HG03159 (cell line): ENCODE results near the gene SLC2A13.
"Not testable (repeated sequence)": the region's sequence is repeated elsewhere in the genome, so short reads cannot be mapped to it uniquely, and the experiment has no call there.

Experiments used
- ATAC-seq: cut with Tn5 transposase; IDR thresholded peaks from one replicate; pipeline ENCODE4 v1.9.1; 2021; ENCODE audit warnings: mild to moderate bottlenecking, moderate library complexity; ENCODE audit not compliant: unreplicated experiment

Gene SLC2A13

DNA sequence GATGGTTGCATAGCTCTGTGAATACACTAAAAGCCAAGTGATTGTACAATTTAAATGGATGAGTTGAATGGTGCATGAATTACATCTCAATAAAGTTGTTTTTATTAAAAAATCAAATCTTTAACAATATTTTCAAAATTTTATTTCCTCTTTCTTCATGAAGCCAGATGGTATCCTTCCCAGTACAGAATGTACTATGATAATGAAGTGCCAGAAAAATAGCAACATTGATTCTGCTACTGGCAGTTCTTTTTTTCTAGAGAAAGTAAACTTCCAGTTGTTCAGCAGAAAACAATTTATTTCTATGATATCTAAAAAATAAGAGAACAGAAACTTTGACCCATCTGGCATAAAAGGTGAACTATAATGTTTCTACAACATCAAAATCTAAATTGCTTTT, 61.5 kb downstream of the SLC2A13 start:
- ATAC-seq, result no peak

DNA sequence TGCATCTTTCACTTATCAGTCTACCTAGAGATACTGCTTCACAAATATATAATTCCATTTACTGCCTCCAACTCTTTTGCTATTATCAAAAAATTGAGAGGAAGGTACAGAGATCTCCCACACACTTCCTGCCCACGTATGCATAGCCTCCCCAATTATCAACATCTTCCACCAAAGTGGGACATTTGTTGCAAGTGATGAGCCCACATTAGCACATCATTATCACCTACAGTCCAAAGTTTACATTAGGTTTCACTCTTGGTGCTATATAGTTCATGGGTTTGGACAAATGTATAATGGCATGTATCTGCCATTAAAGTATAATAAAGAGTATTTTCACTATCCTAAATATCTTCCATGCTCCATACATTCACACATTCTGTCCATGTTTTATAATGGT, 66.3 kb downstream of the SLC2A13 start:
- ATAC-seq, result no peak

DNA sequence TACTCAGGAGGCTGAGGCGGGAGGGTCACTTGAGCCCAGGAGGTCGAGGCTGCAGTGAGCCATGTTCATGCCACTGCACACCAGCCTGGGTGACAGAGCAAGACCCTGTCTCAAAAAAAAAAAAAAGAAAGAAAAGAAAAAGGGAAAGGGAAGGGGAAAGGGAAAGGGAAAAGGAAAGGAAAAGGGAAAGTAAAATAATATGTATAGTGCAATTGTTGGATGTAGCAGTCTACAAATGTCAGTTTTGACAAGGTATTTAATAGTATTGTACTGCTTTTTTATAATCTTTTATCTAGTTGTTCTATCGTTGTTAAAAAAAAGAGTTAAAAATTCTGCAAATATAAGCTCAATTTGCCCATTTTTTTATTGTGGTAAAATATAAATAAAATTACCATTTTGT, 67.3 kb downstream of the SLC2A13 start:
- ATAC-seq, result no peak

DNA sequence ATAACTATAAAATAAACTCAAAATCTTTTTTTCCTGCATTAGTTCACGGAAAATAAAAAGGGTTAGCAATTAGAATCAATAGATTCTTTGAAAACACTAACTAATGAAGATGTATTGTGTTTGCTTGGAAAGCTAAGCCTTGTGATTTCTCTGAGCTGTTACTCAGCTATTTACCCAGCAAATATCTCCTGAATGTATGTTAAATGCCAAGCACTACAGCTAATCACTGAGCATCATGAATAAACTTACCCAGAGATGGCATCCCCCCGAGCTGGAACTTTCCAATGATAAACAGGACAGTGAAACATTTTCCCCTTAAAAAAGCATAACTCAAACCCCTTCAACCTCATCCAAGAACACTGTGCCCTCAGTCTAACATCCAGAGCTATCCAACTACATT, 71.2 kb downstream of the SLC2A13 start:
- ATAC-seq, result no peak

DNA sequence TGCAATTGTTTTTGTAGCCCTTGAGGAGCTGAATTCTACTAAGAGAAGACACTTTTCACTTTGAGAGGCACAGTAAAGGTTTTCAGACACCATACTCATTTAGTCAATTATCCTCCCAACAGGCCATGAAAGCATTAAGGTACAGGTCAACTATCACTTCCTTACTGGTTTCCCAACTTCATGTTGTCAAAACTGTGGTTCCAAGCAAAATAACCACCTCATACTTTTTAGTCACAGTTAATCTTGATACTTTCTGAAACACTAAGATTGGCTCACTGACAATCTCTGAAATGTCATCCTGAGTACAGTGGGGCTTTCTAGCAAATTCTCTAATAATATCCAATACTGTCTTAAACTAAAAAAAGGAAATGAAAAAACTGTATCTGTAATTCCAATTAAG, 71.7 kb downstream of the SLC2A13 start:
- no peak for ATAC-seq

DNA sequence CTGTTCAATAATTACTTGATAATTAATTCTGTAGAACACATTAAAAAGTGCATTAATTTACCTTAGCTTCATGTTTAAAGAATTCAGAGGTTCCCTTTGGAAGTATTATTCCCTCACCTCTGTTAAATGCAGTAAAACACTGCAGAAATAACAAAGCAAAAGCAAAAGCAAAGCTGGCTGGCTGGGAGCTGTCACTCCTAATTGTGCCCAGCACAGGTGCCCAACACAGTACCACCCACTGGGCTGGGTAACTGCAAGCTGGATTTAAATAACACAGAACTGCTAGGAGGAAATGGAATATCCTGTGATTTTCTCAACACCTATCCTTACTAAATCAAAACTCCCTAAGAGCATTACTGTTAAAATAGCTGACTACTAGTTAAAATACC, 72.6 kb downstream of the SLC2A13 start:
- no peak for ATAC-seq

DNA sequence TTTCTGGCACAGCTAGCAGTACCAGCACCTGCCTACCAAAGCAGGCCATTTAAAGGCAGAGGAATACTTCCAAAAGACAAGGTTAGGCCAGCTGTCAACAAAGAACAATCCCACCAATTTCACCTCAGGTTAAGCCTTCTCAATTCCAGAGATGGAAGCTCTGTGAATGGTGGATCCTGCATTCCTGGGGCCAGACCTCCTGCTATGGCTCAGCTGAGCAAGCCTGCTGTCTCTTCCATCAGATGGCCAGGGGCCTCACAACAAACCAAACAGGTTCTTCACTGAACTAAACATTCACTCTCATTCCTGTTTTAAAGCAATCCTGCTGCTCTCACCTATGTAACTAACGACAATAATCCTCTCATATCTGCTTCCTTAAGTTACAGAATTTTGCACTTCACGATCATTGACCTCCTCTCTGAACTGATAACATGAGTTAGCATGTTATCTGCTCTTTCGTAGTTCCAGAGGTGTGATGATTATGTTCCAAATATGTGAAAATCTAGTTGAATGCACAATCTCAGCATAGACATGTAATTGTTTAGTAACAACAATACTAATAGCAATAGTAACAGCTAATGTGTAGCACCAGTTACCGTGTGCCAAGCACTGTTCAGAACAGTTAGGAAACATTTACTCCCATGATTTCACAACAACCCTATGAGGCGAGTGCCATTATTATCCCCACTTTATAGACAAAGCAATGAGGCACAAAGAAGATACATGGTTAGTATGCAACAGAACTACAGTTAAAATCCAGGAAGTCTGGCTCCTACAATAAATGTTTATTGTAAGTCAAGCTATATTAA, 73.2 kb downstream of the SLC2A13 start:
- ATAC-seq, result no peak

DNA sequence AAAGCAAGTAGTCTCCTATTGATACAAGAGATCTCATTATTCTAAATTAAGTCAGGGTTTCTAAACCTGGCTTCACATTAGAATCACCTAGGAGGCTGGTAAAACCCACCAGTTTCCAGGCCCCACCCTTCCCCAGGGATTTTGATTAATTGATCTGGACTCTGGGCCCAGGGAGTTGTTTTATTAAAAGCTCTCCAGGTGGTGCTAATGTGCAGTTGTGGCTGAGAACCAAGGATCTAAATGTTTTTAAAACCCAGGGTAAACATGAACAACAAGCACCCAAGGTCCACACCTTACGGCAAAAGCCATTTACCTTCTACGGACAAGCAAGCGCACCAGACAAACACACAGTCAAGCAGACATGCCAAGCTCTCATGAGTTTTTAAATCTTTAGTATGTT, 73.9 kb downstream of the SLC2A13 start:
- no peak for ATAC-seq

DNA sequence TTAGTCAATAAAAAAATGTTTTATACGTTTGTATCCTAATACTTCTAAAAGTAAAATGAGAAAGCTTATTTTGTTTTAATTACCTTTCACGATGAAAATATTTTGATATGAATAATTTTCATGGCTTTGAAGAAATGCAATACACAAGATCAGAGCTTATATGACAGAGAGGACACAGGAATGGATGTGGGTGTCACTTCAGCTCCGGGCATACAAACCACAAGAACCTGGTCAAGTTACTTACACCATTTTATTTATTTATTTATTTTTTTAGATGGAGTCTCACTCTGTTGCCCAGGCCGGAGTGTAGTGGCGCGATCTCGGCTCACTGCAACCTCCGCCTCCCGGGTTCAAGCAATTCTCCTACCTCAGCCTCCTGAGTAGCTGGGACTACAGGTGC, 74.9 kb downstream of the SLC2A13 start:
- not testable (repeated sequence) for ATAC-seq

DNA sequence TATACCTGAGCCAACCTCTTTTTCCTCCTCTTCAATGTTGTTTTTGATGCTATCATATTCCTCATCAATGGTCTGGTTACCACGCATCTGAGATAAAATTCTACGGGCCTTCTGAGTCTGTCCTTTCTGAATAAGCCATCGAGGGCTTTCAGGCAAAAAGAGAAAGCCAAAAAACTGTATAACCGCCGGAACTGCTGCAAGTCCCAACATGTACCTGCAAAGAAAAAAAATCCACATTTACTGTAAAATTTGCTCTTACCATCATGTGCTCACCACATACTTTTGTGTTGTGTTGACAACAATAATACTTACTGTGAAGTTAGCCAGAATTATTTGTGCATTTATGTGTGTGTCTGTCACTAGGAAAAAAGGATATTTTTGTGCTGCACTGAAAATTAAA, 77.6 kb downstream of the SLC2A13 start:
- no peak for ATAC-seq

DNA sequence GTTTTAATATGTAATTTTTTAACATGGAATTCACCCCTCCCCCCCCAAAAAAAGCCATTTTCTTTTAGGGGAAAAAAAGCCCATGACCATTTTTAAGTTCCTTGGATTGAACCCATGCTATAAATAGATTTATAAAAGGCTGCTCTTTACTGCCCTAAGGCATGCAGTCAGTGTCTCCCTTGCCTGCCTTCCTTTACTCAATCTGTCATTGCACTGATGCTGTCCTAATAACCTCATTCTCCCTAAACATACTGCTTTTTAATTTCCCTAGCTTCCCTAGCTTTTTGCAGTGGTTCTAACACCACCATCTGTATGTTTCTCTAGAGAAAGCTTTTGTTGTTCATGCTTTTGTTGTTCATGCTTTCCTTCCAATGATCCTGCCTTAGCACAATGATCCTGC, 83.0 kb downstream of the SLC2A13 start:
- no peak for ATAC-seq

DNA sequence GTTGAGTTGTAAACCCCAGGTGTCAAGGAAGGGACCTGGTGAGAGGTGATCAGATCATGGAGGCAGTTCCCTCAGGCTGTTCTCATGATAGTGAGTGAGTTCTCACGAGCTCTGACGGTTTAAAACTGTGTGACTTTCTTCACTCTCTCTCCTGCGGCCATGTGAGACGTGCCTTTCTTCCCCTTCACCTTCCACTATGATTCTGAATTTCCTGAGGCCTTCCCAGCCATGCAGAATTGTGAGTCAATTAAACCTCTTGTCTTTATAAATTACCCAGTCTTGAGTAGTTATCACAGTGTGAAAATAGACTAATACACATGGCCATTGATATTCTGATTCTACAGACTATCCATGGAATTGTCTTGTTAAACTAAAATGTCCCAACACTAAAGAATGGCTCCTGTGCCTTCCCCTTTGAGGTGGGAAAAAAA, 85.6 kb downstream of the SLC2A13 start:
- ATAC-seq, result no peak

DNA sequence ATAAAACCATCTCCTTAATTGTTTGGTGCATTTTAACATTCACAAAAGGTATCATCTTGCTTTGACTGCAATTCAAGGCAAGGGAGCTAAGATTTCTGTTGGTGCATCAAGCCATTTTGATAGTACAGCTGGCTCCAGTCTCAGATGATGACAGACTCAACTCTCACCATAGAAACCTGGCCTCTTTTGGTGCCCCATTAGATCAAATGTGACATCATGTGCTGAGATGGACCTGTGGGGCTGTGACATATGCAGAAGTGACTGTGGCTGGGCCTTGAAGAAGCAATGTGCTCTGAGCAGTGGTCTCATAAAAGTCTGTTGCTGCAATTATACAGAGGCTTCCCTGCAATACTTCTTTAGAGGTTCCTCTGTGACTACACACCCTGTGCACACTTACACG, 88.4 kb downstream of the SLC2A13 start:
- no peak for ATAC-seq

DNA sequence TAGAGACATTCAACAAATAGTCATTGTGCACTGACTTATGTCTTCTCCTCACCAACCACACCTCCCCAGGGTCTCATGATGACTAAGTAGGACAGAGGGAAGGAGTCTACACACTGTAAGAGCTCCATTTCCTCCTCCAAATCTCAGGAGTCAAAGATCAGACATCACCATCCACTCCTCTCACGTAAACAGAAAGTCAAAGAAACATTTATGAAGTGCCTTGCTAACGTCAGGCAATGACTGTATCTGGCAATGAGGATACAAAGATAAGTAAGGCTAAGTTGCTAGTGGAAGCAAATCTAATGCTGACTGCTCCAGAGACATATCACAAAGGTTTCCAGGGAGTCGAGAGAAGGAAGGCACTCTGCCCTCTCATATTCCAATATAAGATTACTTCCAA, 88.9 kb downstream of the SLC2A13 start:
- no peak for ATAC-seq

DNA sequence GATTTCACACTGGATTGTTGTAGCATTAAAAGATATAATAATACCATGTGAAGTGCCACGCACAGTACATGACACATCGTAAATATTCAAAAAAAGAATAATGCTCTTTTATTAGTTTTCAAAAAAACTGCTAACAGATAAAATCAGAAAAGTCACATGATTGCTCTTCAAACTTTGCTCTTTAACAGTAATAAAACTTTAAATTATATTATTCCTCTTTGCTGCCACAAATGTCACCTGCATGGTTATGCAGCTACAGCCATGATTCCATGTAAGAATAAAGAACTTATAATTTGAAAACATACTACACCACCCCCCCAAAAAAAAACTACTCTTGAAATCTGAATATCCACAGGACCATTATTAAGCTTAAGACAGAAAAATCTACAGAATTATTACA, 90.0 kb downstream of the SLC2A13 start:
- ATAC-seq, result no peak

DNA sequence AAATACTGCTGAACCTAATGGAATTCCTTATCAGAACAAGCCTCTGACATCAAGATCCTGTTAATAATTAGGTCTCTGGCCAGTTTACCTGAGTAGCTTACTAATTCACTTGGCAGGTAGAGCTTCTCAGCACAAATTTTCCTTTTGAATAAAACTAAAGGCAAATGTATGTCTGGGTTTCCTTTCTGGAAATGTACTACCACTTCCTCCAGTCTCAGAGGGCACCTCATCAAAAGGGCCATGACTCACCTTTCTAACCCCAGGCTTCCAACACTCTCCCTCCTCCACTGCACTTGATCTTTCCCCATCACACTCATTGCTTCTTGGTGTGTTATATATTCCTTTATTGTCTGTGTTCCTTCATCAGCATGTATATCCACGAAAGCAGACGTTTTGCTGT, 90.5 kb downstream of the SLC2A13 start:
- ATAC-seq, result no peak

DNA sequence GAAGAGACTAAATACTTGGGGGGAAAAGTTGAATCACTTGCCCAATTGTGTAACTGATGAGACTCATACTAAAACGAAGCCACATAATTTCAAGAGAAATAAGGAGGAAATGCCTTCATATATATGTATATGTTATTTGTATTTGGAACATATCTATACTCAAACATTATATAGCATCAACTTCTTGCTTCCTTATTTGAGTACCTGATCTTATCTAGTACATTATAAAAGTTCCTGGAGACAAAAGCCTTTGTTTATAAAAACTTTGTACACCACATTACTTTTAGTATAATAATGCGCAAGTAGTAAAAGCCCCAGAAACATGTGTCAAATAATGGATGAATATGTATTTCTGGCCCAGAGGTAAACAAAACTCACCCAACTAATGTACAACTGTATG, 92.0 kb downstream of the SLC2A13 start:
- ATAC-seq, result no peak

DNA sequence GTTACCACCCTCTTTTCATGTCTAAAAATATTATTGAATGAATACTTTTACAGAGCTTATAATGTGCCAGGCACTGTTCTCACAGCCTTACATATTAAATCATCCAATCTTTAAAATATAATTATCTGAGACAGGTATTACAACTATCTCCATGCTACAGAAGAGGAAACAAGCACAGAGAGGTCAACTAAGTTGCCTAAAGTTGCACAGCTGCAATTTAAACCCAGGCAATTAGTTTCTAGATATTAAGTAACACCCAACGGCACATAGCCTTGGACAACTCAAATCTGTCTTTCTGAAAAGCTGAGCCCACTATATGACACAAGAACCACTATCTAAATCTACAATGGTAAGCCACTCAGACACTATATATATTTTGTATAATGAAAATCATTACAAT, 92.6 kb downstream of the SLC2A13 start:
- no peak for ATAC-seq

DNA sequence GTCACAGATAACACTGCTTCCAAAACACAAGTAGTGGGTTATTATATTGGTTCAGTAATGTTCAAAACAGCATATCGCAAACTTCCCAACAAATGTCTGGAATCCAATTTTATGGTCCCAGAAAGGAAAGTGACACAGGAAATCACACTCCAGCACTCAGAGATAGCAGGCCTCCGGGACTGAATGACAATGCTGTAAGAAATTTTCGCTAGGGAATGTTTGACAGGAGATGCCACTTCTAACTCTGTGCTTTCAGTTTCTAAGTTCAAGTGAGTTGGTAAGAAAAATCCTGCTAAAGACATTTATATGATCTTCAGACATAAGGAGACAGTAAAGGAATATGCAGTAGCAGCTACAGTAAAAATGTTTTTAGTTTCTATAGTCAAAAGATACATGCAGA, 93.2 kb downstream of the SLC2A13 start:
- ATAC-seq, result no peak

DNA sequence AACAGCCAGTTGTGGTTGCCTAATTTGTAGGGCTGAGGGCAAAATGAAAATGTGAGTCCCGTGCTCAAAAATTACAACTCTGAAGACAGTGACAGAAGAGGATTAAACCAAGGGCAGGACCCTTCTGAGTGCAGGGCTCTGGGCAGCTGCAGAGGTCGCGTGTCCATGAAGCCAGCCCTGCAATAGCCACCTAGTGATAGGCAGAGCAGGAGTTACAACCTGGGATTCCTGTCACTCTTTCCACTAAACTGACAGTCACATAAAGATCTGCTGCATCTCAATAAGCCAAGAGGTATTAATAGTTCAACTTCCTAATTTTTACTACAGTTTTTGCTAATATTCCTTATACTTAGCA, 94.1 kb downstream of the SLC2A13 start:
- peak; percentile 15 for ATAC-seq

DNA sequence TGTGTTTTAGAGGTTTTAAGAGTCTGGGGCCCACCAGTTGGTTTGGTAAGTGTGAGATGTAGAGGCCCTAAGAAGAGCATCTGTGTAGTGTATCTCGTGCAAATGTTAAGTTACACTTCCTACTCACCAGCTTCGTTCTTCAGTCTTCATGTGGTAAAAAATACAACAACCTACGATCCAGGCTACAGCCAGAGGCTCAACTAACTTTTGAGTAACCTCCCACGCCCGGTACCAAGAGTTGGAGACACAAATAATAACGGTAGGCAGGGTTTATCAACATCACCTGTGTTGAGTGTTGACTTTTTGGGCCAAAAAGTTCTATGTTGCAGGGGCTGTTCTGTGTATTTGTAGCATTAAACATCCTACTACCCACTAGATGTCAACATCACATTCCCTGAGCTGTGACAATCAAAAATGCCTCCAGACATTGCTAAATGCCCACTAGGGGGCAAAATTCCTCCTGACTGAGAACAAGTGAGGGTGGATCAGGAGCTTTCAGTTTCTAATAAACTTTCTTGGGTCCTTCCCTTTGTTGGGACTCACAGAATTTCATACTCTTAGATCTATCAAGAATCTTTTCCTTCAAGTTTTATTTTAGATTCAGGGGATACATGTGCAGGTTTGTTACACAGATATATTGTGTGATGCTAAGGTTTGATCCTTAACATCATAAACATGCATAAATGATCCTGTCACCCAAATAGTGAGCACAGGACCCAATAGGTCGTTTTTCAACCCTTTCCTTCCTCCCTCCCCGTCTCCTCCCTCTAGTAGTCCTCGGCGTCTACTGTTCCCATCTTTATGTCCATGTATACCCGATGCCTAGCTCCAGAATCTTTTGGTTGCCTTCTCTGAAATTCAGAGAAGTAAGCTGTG, 94.7 kb downstream of the SLC2A13 start:
- peak; percentile 95 for ATAC-seq
